ENCODE results near the gene NTF4.

NTF4 gene

DNA sequence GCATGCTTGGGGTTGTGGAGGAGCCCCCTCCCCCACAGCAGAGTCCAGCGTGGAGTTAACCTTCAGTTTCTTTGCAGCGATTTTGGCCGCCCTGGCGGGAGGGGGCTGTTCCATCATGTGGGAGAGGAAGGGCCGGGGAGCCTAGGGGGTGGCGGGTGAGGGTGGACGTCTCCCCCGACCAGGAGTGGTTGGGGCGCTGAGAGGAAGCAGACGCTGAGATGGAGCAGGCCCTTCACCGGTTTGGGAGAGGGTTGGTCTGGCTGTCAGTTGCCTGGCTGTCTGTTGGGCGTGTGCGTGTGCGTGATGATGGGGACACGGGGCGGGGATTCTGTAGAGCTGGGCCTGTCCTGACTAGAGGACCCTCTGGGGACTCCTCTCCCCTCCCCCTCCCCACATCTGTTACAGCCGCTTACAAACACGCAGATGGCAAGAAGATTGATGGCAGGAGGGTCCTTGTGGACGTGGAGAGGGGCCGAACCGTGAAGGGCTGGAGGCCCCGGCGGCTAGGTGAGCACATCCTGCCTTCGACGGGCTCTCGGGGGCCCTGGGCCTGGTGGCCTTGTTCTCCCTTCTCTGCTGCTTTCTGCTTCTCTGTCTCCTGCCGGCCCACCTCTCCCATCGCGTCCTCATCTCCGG lies 39.7 kb upstream of the NTF4 start:
- no peaks in the 10 kb centered on the region for H3K9me3 ChIP-seq (ENCODE audit: low read length)
- peaks cover 91% of the 10 kb centered on the region for H3K36me3 ChIP-seq (ENCODE audit: insufficient read depth, low read length)
- no peak overlapping the region for H3K4me3 ChIP-seq (ENCODE audit: low read depth, low read length, poor library complexity, severe bottlenecking)
- H3F3A ChIP-seq (ENCODE audit: insufficient read depth, low read length), result peaks cover 3% of the 10 kb centered on the region; the same call in 1 of the 2 replicates
- no peaks in the 10 kb centered on the region for H3K4me1 ChIP-seq (ENCODE audit: insufficient read depth, low read length, severe bottlenecking)
- no peak overlapping the region for H2AFZ ChIP-seq (ENCODE audit: low read length)
- H3K9me2 ChIP-seq (ENCODE audit: low read depth, low read length), result no peaks in the 10 kb centered on the region
- no peaks in the 10 kb centered on the region for H3K27me3 ChIP-seq (ENCODE audit: insufficient read depth, low read length)
- no peak overlapping the region for H3K27ac ChIP-seq (ENCODE audit: low read depth, low read length, poor library complexity, severe bottlenecking)
- H3K4me2 ChIP-seq (ENCODE audit: low read length), result no peak overlapping the region
- no peaks in the 10 kb centered on the region for H3K79me2 ChIP-seq (ENCODE audit: insufficient read depth, low read length)
- TF ChIP-seq EZH2 (IDR thresholded peaks at IDR 0.05; ENCODE audit: borderline replicate concordance, low read length), result no peak
- no peak overlapping the region for H3K9ac ChIP-seq (ENCODE audit: low read length)
- no peaks in the 10 kb centered on the region for H4K20me1 ChIP-seq (ENCODE audit: insufficient read depth, low read length)

DNA sequence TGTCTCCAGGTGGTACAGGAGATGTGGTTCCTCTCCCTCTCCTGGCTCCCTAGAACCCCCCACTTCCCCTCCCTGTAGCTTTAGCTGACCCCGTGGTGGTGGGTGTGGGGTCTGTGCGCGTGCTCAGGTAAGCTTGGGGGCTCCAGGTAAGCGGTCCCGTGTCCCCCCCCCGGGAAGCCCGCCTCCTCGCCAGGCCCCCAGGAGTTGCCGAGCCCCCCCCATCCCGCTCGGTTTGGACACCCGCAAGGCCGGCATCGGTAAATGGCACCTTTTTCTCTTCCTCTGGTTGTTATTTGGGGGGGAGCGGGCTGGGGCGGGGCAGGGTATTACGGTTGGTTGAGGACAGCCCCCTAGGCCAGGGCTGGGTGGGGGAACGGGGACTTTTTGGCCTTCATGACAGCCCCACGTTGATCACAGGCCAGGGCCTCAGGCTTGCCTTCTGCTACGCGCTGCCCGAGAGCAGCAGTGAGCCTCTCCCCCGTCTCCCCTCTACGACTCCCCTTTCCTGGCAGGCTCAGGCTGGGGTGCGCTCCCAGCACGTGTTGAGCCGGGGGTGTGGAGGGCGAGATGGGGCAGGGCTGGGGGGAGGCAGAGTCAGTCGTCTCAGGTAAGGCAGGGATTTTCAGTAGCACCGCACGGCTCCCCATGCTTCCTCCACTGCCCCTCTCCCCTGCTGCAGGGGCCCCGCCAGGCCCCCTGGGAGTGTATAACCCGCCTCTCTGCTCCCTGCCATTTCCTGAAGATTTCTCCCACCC lies 38.9 kb upstream of the NTF4 start:
- Histone ChIP-seq H3K4me2 (ENCODE audit: low read length) (no peak overlapping the region), H3K27me3 (ENCODE audit: insufficient read depth, low read length) (no peaks in the 10 kb centered on the region), H3K27ac (ENCODE audit: low read depth, low read length, poor library complexity, severe bottlenecking) (no peak overlapping the region), H4K20me1 (ENCODE audit: insufficient read depth, low read length) (no peaks in the 10 kb centered on the region), H3K9ac (ENCODE audit: low read length) (no peak overlapping the region), H3F3A (ENCODE audit: insufficient read depth, low read length) (peaks cover 3% of the 10 kb centered on the region; the same call in 1 of the 2 replicates), H3K9me2 (ENCODE audit: low read depth, low read length) (no peaks in the 10 kb centered on the region), H2AFZ (ENCODE audit: low read length) (no peak overlapping the region), H3K9me3 (ENCODE audit: low read length) (no peaks in the 10 kb centered on the region), H3K36me3 (ENCODE audit: insufficient read depth, low read length) (peaks cover 91% of the 10 kb centered on the region), H3K4me1 (ENCODE audit: insufficient read depth, low read length, severe bottlenecking) (no peaks in the 10 kb centered on the region), H3K79me2 (ENCODE audit: insufficient read depth, low read length) (no peaks in the 10 kb centered on the region), H3K4me3 (ENCODE audit: low read depth, low read length, poor library complexity, severe bottlenecking) (no peak overlapping the region)
- TF ChIP-seq EZH2 (IDR thresholded peaks at IDR 0.05; ENCODE audit: borderline replicate concordance, low read length), result no peak
- TF ChIP-seq, protein P1, sequence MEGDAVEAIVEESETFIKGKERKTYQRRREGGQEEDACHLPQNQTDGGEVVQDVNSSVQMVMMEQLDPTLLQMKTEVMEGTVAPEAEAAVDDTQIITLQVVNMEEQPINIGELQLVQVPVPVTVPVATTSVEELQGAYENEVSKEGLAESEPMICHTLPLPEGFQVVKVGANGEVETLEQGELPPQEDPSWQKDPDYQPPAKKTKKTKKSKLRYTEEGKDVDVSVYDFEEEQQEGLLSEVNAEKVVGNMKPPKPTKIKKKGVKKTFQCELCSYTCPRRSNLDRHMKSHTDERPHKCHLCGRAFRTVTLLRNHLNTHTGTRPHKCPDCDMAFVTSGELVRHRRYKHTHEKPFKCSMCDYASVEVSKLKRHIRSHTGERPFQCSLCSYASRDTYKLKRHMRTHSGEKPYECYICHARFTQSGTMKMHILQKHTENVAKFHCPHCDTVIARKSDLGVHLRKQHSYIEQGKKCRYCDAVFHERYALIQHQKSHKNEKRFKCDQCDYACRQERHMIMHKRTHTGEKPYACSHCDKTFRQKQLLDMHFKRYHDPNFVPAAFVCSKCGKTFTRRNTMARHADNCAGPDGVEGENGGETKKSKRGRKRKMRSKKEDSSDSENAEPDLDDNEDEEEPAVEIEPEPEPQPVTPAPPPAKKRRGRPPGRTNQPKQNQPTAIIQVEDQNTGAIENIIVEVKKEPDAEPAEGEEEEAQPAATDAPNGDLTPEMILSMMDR (IDR thresholded peaks at IDR 0.05; ENCODE audit: low read length), result no peak

DNA sequence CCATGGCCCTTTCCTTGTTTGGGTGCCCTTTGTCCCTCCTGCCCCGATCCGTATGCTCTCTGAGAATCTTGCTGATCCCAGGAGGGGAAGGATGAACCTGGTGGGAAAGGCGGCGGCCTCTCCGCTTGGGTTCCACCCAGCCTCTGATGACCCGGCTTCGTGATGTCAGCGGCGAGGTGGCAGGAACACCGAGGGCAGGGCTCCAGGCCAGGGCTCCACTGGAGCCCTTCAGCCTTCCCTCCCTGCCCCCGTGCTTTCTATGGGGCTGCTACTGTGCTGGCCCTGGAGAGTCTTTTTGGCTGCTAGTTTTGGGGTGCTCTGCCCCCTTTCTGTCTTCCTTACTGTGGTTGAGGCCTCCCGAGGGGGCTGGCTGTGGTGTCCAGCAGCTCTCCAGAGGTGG lies 37.7 kb upstream of the NTF4 start:
- Histone ChIP-seq H3K9me3 (ENCODE audit: low read length) (no peaks in the 10 kb centered on the region), H3K4me3 (ENCODE audit: low read depth, low read length, poor library complexity, severe bottlenecking) (no peak overlapping the region), H2AFZ (ENCODE audit: low read length) (no peak overlapping the region), H3K79me2 (ENCODE audit: insufficient read depth, low read length) (no peaks in the 10 kb centered on the region), H3K4me1 (ENCODE audit: insufficient read depth, low read length, severe bottlenecking) (no peaks in the 10 kb centered on the region), H3K4me2 (ENCODE audit: low read length) (no peak overlapping the region), H4K20me1 (ENCODE audit: insufficient read depth, low read length) (no peaks in the 10 kb centered on the region), H3K27ac (ENCODE audit: low read depth, low read length, poor library complexity, severe bottlenecking) (no peak overlapping the region), H3K36me3 (ENCODE audit: insufficient read depth, low read length) (peaks cover 90% of the 10 kb centered on the region), H3K9me2 (ENCODE audit: low read depth, low read length) (no peaks in the 10 kb centered on the region), H3K9ac (ENCODE audit: low read length) (no peak overlapping the region), H3F3A (ENCODE audit: insufficient read depth, low read length) (peaks cover 4% of the 10 kb centered on the region; the same call in 1 of the 2 replicates), H3K27me3 (ENCODE audit: insufficient read depth, low read length) (no peaks in the 10 kb centered on the region)
- no peak for TF ChIP-seq EZH2 (IDR thresholded peaks at IDR 0.05; ENCODE audit: borderline replicate concordance, low read length)
- TF ChIP-seq, protein P1 (IDR thresholded peaks at IDR 0.05; ENCODE audit: low read length), result no peak
